Activated CD8-positive, alpha-beta memory T cell treated with anti-CD3 and anti-CD28 coated beads, Interleukin-2, amount 50 U/mL, for 4 hours (primary cell): ENCODE data around the gene GTPBP6.
A peak's percentile ranks its signal among the peaks of the same experiment; 100 is the strongest.
"Not testable (repeated sequence)": the region's sequence is repeated elsewhere in the genome, so short reads cannot be mapped to it uniquely, and the experiment has no call there.

Experiments
- DNase-seq: peaks from one replicate; pipeline ENCODE4 v3.0.0-alpha.2; 2020

Gene GTPBP6

GRCh38 chrX:351736-352135 is 33.1 kb upstream of the GTPBP6 start:
- DNase-seq, result no peak

GRCh38 chrX:351324-351641 is 32.7 kb upstream of the GTPBP6 start:
- not testable (repeated sequence) for DNase-seq

GRCh38 chrX:350534-351323 is 32.1 kb upstream of the GTPBP6 start:
- peak; percentile 7 for DNase-seq

GRCh38 chrX:350148-350533 is 31.5 kb upstream of the GTPBP6 start:
- DNase-seq, result peak; percentile 2

- DNase-seq, result peak; percentile 4
These were observed 31.1 kb upstream of the GTPBP6 start for GRCh38 chrX:349702-350101.

GRCh38 chrX:349196-349595 is 30.6 kb upstream of the GTPBP6 start:
- peak; percentile 6 for DNase-seq

GRCh38 chrX:348461-349117 is 30.0 kb upstream of the GTPBP6 start:
- DNase-seq, result no peak

GRCh38 chrX:347351-348117 is 28.9 kb upstream of the GTPBP6 start:
- DNase-seq, result peak; percentile 9

GRCh38 chrX:346034-346813 is 27.6 kb upstream of the GTPBP6 start:
- DNase-seq, result peak; percentile 13

- DNase-seq, result peak; percentile 9
These were observed 26.7 kb upstream of the GTPBP6 start for GRCh38 chrX:345020-345925.

GRCh38 chrX:344371-344901 is 25.8 kb upstream of the GTPBP6 start:
- DNase-seq, result peak; percentile 9

GRCh38 chrX:341541-342101 is 23.0 kb upstream of the GTPBP6 start:
- DNase-seq, result peak; percentile 10

- DNase-seq, result peak; percentile 13
These were observed 22.2 kb upstream of the GTPBP6 start for GRCh38 chrX:340641-341423.

- peak; percentile 11 for DNase-seq
These were observed 21.5 kb upstream of the GTPBP6 start for GRCh38 chrX:340121-340520.

- peak; percentile 12 for DNase-seq
These were observed 20.3 kb upstream of the GTPBP6 start for GRCh38 chrX:338836-339400.

- peak; percentile 13 for DNase-seq
These were observed 19.8 kb upstream of the GTPBP6 start for GRCh38 chrX:338281-338835.

- no peak for DNase-seq
These were observed 18.8 kb upstream of the GTPBP6 start for GRCh38 chrX:337331-337831.

GRCh38 chrX:336227-336626 is 17.6 kb upstream of the GTPBP6 start:
- DNase-seq, result no peak

GRCh38 chrX:335758-336155 is 17.2 kb upstream of the GTPBP6 start:
- DNase-seq, result no peak
